ENCODE measurements around the gene HOXB13.

HOXB13 gene

DNA sequence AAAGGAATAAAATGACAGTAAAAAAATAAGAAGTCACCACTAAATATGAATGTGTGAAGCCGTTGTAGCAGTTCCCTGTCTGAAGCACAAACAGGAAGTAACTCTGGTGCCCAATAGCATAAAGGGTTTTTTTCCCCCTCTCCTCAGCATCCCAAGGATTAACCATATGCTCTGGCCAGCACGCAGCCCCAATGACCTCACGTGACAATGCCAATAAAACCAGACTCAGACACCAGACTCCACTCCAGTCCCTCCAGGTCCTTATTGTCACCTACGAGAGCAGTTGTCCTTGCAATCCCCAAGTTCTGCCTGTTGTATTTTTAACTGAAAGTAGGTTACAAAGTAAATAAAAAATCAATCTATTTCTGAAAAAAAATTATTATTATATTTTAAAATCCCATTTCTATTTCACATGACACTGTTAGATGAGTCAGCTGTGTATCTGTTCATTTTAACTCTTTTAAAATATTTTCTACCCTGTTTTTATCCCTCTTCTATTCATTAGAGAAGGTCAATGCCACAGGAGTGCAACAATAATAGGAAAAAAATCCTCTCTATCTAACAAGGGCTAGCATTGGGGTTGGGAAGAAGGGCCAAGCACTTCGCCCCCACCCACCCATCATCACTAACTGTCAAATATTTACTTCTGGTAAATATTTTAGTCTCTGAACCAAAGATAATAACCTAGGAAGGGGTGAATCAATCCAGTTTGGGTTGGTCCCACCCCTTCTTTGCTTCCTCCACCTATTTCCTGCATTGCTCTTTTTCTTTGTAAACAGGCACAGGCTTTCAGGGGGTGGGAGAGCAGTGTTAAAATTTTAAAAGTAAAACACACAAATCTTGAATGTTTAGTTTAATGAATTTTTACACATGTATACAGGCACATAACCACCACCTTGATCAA is 12.8 kb downstream of the HOXB13 start:
- no peak for TF ChIP-seq CTCF (IDR thresholded peaks at IDR 0.05; ENCODE audit: insufficient read depth, missing control alignments)
- DNase-seq (ENCODE audit: insufficient read length, low spot score) (no peak), FAIRE-seq (no peak)

- DNase-seq (ENCODE audit: insufficient read length, low spot score): no peak
- TF ChIP-seq CTCF (IDR thresholded peaks at IDR 0.05; ENCODE audit: insufficient read depth, missing control alignments): no peak
- FAIRE-seq: no peak
Measured at GRCh38 chr17:48711128-48711527, 17.4 kb downstream of the HOXB13 start.

GRCh38 chr17:48704361-48705248 is 23.9 kb downstream of the HOXB13 start:
- FAIRE-seq: no peak
- no peak for DNase-seq (ENCODE audit: insufficient read length, low spot score)
- no peak for TF ChIP-seq CTCF (IDR thresholded peaks at IDR 0.05; ENCODE audit: insufficient read depth, missing control alignments)

- no peak for FAIRE-seq
- TF ChIP-seq CTCF (IDR thresholded peaks at IDR 0.05; ENCODE audit: insufficient read depth, missing control alignments): no peak
- DNase-seq (ENCODE audit: insufficient read length, low spot score): no peak
Measured at GRCh38 chr17:48701864-48702532, 26.6 kb downstream of the HOXB13 start.

GRCh38 chr17:48693178-48693577 is 35.4 kb downstream of the HOXB13 start:
- TF ChIP-seq CTCF (IDR thresholded peaks at IDR 0.05; ENCODE audit: insufficient read depth, missing control alignments): no peak
- DNase-seq (ENCODE audit: insufficient read length, low spot score): no peak
- no peak for FAIRE-seq

- DNase-seq (ENCODE audit: insufficient read length, low spot score) (no peak), FAIRE-seq (no peak)
- no peak for TF ChIP-seq CTCF (IDR thresholded peaks at IDR 0.05; ENCODE audit: insufficient read depth, missing control alignments)
Measured at GRCh38 chr17:48692049-48692448, 36.5 kb downstream of the HOXB13 start.
